A673 (cell line): ENCODE measurements around the gene LRRC42. TPM values are rescaled to one million over a fixed set of nuclear protein-coding genes. Genes with fewer than 3 reads are reported as not detected.

Source experiments
- BruUV-seq: library from RNA; stranded (reverse); fragments of 400-500 nt; replicated peaks from 2 replicates; lab custom pipeline; 2021; lab: Mats Ljungman, UMichigan
- CTCF ChIA-PET: fragments of 300-600 bp; sonication (Branson Sonifier 250); formaldehyde crosslinking; loops from one replicate; lab custom pipeline; 2022; ENCODE audit warnings: antibody characterized with exemption; lab: Charles Lee
- POLR2A ChIA-PET: fragments of 300-600 bp; sonication (Branson Sonifier 250); formaldehyde crosslinking; loops from one replicate; lab custom pipeline; 2022; ENCODE audit warnings: antibody characterized with exemption; ENCODE audit not compliant: low non-redundant PET; lab: Charles Lee
- DNase-seq: peaks from one replicate; pipeline ENCODE4 v3.0.0-alpha.2; 2015; ENCODE audit warnings: low spot score
- H3K27ac ChIP-seq: fragments of 200-600 bp; sonication (generic); 2 replicates; pipeline ENCODE4 v1.5.1; 2016; ENCODE audit warnings: mixed run types, low read depth, mild to moderate bottlenecking, mixed read lengths, antibody characterized with exemption, low read length; ENCODE audit not compliant: poor library complexity, severe bottlenecking
- H3K27me3 ChIP-seq: fragments of 200-600 bp; sonication (generic); replicated peaks from 2 replicates; pipeline ENCODE4 v1.6.1; 2017; ENCODE audit warnings: mixed run types, low read depth, mild to moderate bottlenecking, mixed read lengths, antibody characterized with exemption, low read length; ENCODE audit not compliant: insufficient read depth, poor library complexity
- H3K36me3 ChIP-seq: fragments of 200-600 bp; sonication (generic); 2 replicates; pipeline ENCODE4 v1.6.1; 2016; ENCODE audit warnings: mixed run types, mild to moderate bottlenecking, mixed read lengths, antibody characterized with exemption, low read length; ENCODE audit not compliant: insufficient read depth, poor library complexity, severe bottlenecking
- H3K4me1 ChIP-seq: fragments of 200-600 bp; sonication (generic); 2 replicates; pipeline ENCODE4 v1.6.1; 2017; ENCODE audit warnings: mixed run types, mild to moderate bottlenecking, mixed read lengths, antibody characterized with exemption, low read length; ENCODE audit not compliant: insufficient read depth, poor library complexity, severe bottlenecking
- H3K4me3 ChIP-seq: fragments of 200-600 bp; sonication (generic); 2 replicates; pipeline ENCODE4 v1.5.1; 2016; ENCODE audit warnings: low read depth, mixed run types, mild to moderate bottlenecking, mixed read lengths, low read length; ENCODE audit not compliant: poor library complexity, severe bottlenecking
- H3K9me3 ChIP-seq: fragments of 200-600 bp; sonication (generic); 2 replicates; pipeline ENCODE4 v1.6.1; 2016; ENCODE audit warnings: mixed run types, low read depth, mild to moderate bottlenecking, mixed read lengths, antibody characterized with exemption, low read length; ENCODE audit not compliant: poor library complexity, severe bottlenecking
- EZH2 ChIP-seq: fragments of 200-600 bp; sonication (generic); IDR thresholded peaks from 2 replicates; pipeline ENCODE4 v1.6.1; 2017; ENCODE audit warnings: borderline replicate concordance, low read depth, mild to moderate bottlenecking, mixed read lengths, antibody characterized with exemption, low read length; ENCODE audit not compliant: poor library complexity, severe bottlenecking
- intact Hi-C: fragments of 100-400 bp; cut with micrococcal nuclease; formaldehyde crosslinking; loops from one replicate; pipeline ENCODE4 v1.10.0; 2022; ENCODE audit not compliant: unreplicated experiment
- total RNA-seq: library from RNA; stranded (reverse); gene quantifications from 2 replicates; pipeline ENCODE4 v1.2.3, GENCODE V29; 2021
- TF ChIP-seq, protein P1 (sequence below): fragments of 300-800, 200-600 bp; sonication (generic); conservative IDR thresholded peaks from 2 replicates; pipeline ENCODE4 v1.5.1; 2017; ENCODE audit warnings: low read depth, mild to moderate bottlenecking, antibody characterized with exemption, low read length, moderate library complexity, mixed read lengths

LRRC42 gene
- total RNA-seq, 1 experiment from 2014 or later: 25.8 TPM

DNA sequence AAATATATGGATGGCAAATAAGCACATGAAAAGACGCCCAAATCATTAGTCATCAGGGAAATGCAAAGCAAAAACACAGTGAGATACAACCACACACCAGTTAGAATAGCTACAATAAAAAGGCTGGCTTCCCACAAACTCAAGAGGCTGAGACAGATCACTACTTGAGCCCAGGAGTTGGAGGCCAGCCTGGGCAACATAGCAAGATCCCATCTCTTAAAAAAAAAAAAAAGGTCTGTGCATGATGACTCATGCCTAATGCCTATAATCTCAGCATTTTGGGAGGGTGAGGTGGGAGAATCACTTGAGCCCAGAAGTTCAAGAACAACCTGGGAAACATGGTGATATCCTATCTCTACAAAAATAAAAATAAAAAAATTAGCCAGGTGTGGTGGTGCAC lies 52.1 kb downstream of the LRRC42 start:
- Histone ChIP-seq H3K36me3 (no peaks in the 10 kb centered on the region), H3K9me3 (no peaks in the 10 kb centered on the region), H3K27me3 (no peaks in the 10 kb centered on the region), H3K4me1 (no peaks in the 10 kb centered on the region), H3K4me3 (no peak overlapping the region), H3K27ac (no peak overlapping the region)
- CTCF ChIA-PET: no interaction called here
- DNase-seq: no peak
- TF ChIP-seq, protein P1, sequence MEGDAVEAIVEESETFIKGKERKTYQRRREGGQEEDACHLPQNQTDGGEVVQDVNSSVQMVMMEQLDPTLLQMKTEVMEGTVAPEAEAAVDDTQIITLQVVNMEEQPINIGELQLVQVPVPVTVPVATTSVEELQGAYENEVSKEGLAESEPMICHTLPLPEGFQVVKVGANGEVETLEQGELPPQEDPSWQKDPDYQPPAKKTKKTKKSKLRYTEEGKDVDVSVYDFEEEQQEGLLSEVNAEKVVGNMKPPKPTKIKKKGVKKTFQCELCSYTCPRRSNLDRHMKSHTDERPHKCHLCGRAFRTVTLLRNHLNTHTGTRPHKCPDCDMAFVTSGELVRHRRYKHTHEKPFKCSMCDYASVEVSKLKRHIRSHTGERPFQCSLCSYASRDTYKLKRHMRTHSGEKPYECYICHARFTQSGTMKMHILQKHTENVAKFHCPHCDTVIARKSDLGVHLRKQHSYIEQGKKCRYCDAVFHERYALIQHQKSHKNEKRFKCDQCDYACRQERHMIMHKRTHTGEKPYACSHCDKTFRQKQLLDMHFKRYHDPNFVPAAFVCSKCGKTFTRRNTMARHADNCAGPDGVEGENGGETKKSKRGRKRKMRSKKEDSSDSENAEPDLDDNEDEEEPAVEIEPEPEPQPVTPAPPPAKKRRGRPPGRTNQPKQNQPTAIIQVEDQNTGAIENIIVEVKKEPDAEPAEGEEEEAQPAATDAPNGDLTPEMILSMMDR: no peak
- TF ChIP-seq EZH2: no peak
- no TSS peak for BruUV-seq
- intact Hi-C loops: no loop called here
- POLR2A ChIA-PET: no interaction called here

DNA sequence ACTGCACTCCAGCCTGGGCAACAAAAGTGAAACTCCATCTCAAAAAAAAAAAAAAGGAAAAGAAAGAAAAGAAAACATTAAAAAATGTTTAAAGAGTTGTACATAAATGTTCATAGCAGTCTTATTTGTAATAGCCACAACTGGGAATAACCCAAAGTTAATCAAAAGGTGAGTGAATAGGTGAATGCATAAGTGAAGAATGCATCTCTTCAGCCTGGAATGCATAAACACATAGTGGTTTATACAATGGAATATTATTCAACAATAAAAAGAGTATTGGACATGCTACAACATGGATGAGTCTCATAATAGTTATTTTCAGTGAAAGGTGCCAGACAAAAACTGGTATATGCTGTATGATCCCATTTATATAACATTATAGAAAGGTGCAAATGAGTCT lies 53.8 kb downstream of the LRRC42 start:
- POLR2A ChIA-PET: no interaction called here

GRCh38 chr1:54001591-54001990 lies 55.4 kb downstream of the LRRC42 start:
- ChIA-PET POLR2A (no interaction called here), CTCF (no interaction called here)
- Histone ChIP-seq H3K36me3 (no peaks in the 10 kb centered on the region), H3K4me1 (no peaks in the 10 kb centered on the region), H3K27me3 (no peaks in the 10 kb centered on the region), H3K9me3 (no peaks in the 10 kb centered on the region), H3K4me3 (no peak overlapping the region), H3K27ac (no peak overlapping the region)
- DNase-seq: no peak
- intact Hi-C loops: no loop called here
- BruUV-seq: no TSS peak
- TF ChIP-seq, protein P1: no peak
- TF ChIP-seq EZH2: no peak

More for the DNA sequence above, 53.8 kb downstream of the LRRC42 start:
- Histone ChIP-seq H3K27ac (no peak overlapping the region), H3K9me3 (no peaks in the 10 kb centered on the region), H3K4me1 (no peaks in the 10 kb centered on the region), H3K27me3 (no peaks in the 10 kb centered on the region), H3K4me3 (no peak overlapping the region), H3K36me3 (no peaks in the 10 kb centered on the region)
- no TSS peak for BruUV-seq
- intact Hi-C loops: no loop called here
- CTCF ChIA-PET: no interaction called here
- no peak for DNase-seq
- TF ChIP-seq EZH2: no peak
- TF ChIP-seq, protein P1: no peak
